ENCODE results near the gene SHROOM4. TPM values are rescaled to one million over a fixed set of nuclear protein-coding genes. Genes with fewer than 3 reads are reported as not detected.

Gene SHROOM4
- total and polyA plus RNA-seq, 2 of the 13 experiments (the other 11 are each of a cell fraction or from before 2014, with no cell fraction given): 0.08 to 0.18 TPM

GRCh38 chrX:50825825-50826224 lies 11.8 kb upstream of the SHROOM4 start (continued):
- TF ChIP-seq TFE3 (CRISPR knock-in tag; IDR thresholded peaks at IDR 0.05) (no peak), NFE2L2 (IDR thresholded peaks at IDR 0.05; ENCODE audit: low read length) (no peak), ZSCAN25 (CRISPR knock-in tag; IDR thresholded peaks at IDR 0.05) (no peak), RFXANK (CRISPR knock-in tag; IDR thresholded peaks at IDR 0.05) (no peak)

GRCh38 chrX:50818986-50819385 lies 5.0 kb upstream of the SHROOM4 start:
- H3K79me2 ChIP-seq (ENCODE audit: insufficient read depth, low read length): no peaks in the 10 kb centered on the region
- H4K20me1 ChIP-seq (ENCODE audit: insufficient read depth, low read length): no peaks in the 10 kb centered on the region
- no peak overlapping the region for H3K4me2 ChIP-seq (ENCODE audit: low read depth, low read length)
- TF ChIP-seq ZSCAN12 (CRISPR knock-in tag; IDR thresholded peaks at IDR 0.05) (no peak), ZNF780A (CRISPR knock-in tag; IDR thresholded peaks at IDR 0.05) (no peak), ZNF589 (CRISPR knock-in tag; conservative IDR thresholded peaks at IDR 0.05) (no peak), ZNF383 (CRISPR knock-in tag; IDR thresholded peaks at IDR 0.05; ENCODE audit: borderline replicate concordance) (no peak), HNRNPLL (IDR thresholded peaks at IDR 0.05; ENCODE audit: low read depth, low read length, poor library complexity, severe bottlenecking) (no peak), NFKBIZ (CRISPR knock-in tag; IDR thresholded peaks at IDR 0.05) (no peak), ZSCAN9 (CRISPR knock-in tag; IDR thresholded peaks at IDR 0.05; ENCODE audit: borderline replicate concordance) (no peak), ZNF382 (CRISPR knock-in tag; IDR thresholded peaks at IDR 0.05; ENCODE audit: borderline replicate concordance) (no peak), ZNF550 (CRISPR knock-in tag; IDR thresholded peaks at IDR 0.05; ENCODE audit: borderline replicate concordance) (no peak)
- H3K9ac ChIP-seq (ENCODE audit: insufficient read depth, low read depth, low read length): no peak overlapping the region
- no peaks in the 10 kb centered on the region for H3K36me3 ChIP-seq (replicated peaks in 1 of 2; ENCODE audit: control insufficient read depth in 1 of 2, insufficient read depth in 2 of 2, low read length in 2 of 2)
- no peak overlapping the region for H3K27ac ChIP-seq (ENCODE audit: extremely low read length, insufficient read depth, low read length)
- peaks cover 6% of the 10 kb centered on the region; the same call in 1 of the 2 replicates for H3K4me1 ChIP-seq (ENCODE audit: insufficient read depth, low read length)
- H3K27me3 ChIP-seq (ENCODE audit: control insufficient read depth in 1 of 2, insufficient read depth in 2 of 2, low read length in 2 of 2): peaks cover 0 to 8% of the 10 kb centered on the region in 2 experiments; a peak in 3 of 5 replicates
- 0% methylated on average over 1 of the region's 1 CpG for WGBS (ENCODE audit: low lambda C conversion rate)
- POLR2A ChIA-PET: no interaction called here
- DNase-seq (ENCODE audit: low spot score) (no peak), FAIRE-seq (no peak), ATAC-seq (no peak)
- no peaks in the 10 kb centered on the region for H3K9me3 ChIP-seq (ENCODE audit: low read length)
- CTCF ChIA-PET (ENCODE audit: low intra/inter-chr PET ratio, low total read pairs): no interaction called here
- no peak overlapping the region for H3K4me3 ChIP-seq (replicated peaks in 1 of 3; ENCODE audit: insufficient read depth in 1 of 3, low read depth in 2 of 3, low read length in 3 of 3)
- intact Hi-C loops (cut with micrococcal nuclease; ENCODE audit: unreplicated experiment): no loop called here
- H2AFZ ChIP-seq (ENCODE audit: low read length): no peak overlapping the region
- in situ Hi-C loops (cut with HindIII; ENCODE audit: extremely low pct_ligation_motif_present, low pct_unique_long_range_greater_than_20kb): no loop called here
- BruUV-seq (replicated peaks): no TSS peak

Measured in HepG2 (cell line).